ENCODE results near the gene VPS29.
"Not testable (repeated sequence)": the region's sequence is repeated elsewhere in the genome, so short reads cannot be mapped to it uniquely, and the experiment has no call there.

VPS29 gene

DNA sequence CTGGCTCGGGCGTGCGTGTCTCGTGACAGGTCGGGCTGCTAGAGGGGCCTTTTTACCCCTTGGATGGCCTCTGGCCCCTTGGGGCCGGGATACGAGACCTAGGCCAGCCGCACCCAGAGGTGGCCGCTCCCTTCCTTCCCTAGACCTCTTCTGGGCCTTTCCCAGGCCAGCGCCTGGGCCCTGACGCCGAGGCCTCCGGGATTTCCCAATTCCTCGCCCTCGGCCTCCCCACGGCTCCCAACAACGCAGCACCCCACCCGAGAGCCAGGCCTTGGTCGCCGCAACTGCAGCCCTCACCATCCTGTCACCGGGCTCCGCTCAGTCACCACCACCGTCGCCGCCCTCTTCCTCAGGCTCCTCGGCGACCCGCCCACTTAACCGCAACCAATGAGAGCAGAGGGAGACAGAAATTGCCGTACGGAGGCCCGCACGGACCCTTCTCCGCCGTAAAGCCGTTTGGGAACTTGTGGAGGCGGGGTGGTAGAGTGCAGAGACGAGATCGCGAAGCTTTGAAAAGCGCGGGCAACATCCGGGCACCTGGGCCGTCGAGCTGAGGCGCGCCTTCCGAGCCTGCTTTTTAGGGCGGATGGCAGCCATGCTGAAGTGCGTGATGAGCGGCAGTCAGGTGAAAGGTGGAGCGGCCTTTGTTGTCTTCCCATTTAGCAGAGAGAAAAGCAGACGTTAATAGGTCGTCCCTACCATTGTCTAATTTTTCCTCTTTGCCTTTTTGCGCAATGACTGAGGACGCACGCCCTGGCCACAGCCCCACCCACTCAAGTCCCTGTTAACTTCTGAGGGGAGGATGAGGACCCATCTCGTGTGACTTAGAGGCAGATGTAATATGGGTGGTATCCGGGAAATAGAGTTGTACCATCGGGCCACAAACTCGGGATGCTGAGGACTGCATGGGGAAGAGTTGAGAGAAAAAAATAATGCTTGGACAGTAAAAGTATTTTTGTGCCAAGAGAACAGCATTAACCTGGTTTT lies at the start of gene VPS29, which contains the start of gene RAD9B:
Gene VPS29 (minus strand): TSS at position 360 of the 987 bp plus-strand sequence. CDS start 60 bp downstream, at position 300.
Gene RAD9B (plus strand): TSS at position 580 of the 987 bp plus-strand sequence. CDS start 7 bp downstream, at position 587.
- Mint-ChIP-seq H3K9me3 (peaks cover 9% of the 10 kb centered on the region), H3K27ac (peak within 1 kb of the TSS; percentile 99), H3K36me3 (ENCODE audit: low read depth) (peaks cover 20% of the 10 kb centered on the region), H3K4me1 (peaks cover 42% of the 10 kb centered on the region), H3K4me3 (peak within 1 kb of the TSS; percentile 95), H3K27me3 (peaks cover 3% of the 10 kb centered on the region)
- DNase-seq (peak; percentile 98), ATAC-seq (peak; percentile 97)

DNA sequence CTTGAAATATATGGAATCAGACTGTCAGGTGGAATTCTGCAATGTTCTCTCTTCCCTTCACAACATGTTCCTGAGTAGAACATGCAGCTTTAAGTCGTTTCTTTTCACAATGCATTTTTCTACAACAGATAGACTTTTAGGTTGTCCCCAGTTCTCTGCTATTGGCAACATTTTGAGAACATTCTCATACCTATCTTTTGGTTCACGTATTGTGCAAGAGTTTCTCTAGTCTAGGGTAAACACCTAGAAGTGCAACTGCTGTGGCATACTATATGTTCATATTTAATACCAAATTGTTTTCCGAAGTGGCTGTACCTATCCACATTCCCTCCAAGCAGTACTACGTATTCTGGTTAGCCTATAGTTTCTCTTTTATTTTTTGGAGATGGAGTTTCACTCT lies 49.1 kb upstream of the VPS29 start:
- DNase-seq (no peak), ATAC-seq (no peak)
- H3K36me3 Mint-ChIP-seq (ENCODE audit: low read depth) = peaks cover 34% of the 10 kb centered on the region
- no peak overlapping the region for H3K4me3 Mint-ChIP-seq
- no peak overlapping the region for H3K27ac Mint-ChIP-seq
- H3K9me3 Mint-ChIP-seq = no peaks in the 10 kb centered on the region
- peaks cover 45% of the 10 kb centered on the region for H3K4me1 Mint-ChIP-seq
- no peaks in the 10 kb centered on the region for H3K27me3 Mint-ChIP-seq

DNA sequence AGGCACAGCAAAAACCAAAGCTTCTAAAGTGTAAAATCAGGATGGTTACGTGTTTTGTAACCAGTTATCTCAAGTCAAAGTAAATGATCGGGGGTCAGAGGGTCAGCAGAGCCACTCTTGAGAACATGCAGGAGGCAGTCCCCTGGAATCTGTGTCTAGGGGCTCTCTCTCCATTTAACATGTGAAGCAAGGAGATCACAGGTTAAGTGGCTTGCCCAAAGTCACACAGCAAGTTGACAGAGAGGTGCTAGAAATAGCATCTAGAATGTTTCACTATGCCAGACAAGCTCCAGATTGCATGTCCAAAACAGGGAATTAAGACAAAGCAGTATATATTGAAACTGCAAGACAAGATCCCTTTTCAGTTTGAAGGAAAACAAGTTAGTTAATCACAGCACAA lies 47.8 kb upstream of the VPS29 start:
- Mint-ChIP-seq H3K4me3 (no peak overlapping the region), H3K36me3 (ENCODE audit: low read depth) (peaks cover 43% of the 10 kb centered on the region), H3K27ac (peak overlapping the region; percentile 52), H3K9me3 (no peaks in the 10 kb centered on the region), H3K27me3 (no peaks in the 10 kb centered on the region), H3K4me1 (peaks cover 42% of the 10 kb centered on the region)
- DNase-seq = no peak
- ATAC-seq = no peak

DNA sequence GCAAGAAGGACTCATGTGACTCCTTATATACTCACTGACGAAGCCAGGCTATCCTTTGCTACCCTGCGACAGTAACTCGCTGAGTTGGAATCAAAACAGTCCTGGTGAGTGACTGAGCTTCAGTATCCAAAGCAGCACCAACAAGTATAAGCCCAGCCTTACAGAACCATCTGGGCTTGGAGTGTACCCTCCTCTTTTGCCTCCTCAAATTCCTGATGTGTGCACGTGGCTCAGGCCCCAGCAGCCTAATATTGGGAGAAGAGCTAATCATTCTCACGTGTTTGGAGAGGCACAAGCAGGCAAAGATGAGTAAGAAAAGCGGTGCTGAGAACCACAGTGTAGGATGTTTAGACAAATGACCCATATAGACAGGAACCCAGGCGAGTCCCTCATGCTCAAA lies 46.8 kb upstream of the VPS29 start:
- DNase-seq = no peak
- Mint-ChIP-seq H3K27ac (peak overlapping the region; percentile 55), H3K4me3 (no peak overlapping the region), H3K4me1 (peaks cover 42% of the 10 kb centered on the region), H3K36me3 (ENCODE audit: low read depth) (peaks cover 48% of the 10 kb centered on the region), H3K9me3 (no peaks in the 10 kb centered on the region), H3K27me3 (no peaks in the 10 kb centered on the region)
- ATAC-seq = no peak

DNA sequence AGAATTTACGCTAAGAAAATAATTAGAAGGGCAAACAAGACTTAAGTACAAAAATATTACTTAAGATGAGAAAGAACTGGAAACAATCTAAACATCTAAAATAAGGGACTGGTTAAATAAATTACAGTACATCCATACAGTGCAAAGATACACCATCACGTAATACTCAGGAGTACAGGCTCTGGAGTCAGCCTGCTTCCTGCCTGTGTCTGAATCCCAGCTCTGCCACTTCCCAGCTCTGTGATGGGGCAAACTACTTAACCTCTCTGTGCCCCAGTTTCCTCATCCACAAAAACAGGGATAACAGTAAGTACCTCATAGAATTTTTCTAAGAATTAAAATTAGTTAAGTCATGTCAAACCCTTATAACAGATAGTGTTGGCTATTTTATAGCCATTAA lies 45.2 kb upstream of the VPS29 start:
- no peak for DNase-seq
- H3K27me3 Mint-ChIP-seq = no peaks in the 10 kb centered on the region
- peaks cover 56% of the 10 kb centered on the region for H3K4me1 Mint-ChIP-seq

DNA sequence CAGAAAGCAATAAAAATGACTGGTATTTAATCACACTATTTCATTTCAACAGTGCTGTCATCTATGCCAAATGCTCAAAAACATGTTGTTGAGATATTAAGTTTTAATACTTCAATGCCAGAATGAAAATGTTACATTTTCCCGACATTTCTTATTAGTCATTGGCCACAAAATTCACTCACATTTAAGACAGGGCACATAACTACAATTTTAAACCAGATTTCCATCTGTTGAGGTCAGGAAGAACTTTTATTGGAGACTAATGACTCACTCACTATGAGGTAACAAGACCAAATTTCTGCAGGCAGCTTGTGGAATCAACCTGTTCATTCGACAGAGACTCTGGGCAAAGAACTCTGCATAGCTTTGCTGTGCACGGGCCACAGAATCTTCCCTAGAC lies 44.4 kb upstream of the VPS29 start:
- Mint-ChIP-seq H3K9me3 (no peaks in the 10 kb centered on the region), H3K36me3 (ENCODE audit: low read depth) (peaks cover 48% of the 10 kb centered on the region), H3K4me1 (peaks cover 57% of the 10 kb centered on the region), H3K27ac (peak overlapping the region; percentile 47), H3K27me3 (no peaks in the 10 kb centered on the region), H3K4me3 (no peak overlapping the region)
- DNase-seq = no peak
- ATAC-seq = no peak

More for the DNA sequence above, 45.2 kb upstream of the VPS29 start:
- Mint-ChIP-seq H3K9me3 (no peaks in the 10 kb centered on the region), H3K36me3 (ENCODE audit: low read depth) (peaks cover 54% of the 10 kb centered on the region), H3K27ac (no peak overlapping the region), H3K4me3 (no peak overlapping the region)
- no peak for ATAC-seq

DNA sequence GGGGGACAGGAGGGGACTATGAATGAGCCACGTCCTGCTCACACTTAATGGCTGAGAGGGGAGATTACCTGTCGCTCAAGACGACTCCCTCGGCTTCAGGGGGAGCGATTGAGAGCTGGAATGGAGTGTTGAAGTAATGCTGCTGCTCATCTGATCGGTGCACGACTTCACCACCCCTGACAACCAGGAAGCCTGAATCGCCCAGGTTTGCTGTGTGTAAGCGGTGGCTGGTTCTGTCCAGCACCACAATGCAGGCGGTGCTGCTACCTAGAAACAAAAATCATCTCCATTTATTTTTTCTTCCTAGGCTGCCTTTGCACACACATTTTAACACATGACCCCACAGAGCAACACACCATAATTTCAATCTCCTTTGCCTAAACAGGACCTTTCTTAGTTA lies 43.9 kb upstream of the VPS29 start:
- H3K9me3 Mint-ChIP-seq = no peaks in the 10 kb centered on the region
- no peak overlapping the region for H3K4me3 Mint-ChIP-seq
- H3K27ac Mint-ChIP-seq = peak overlapping the region; percentile 47
- no peaks in the 10 kb centered on the region for H3K27me3 Mint-ChIP-seq
- peaks cover 45% of the 10 kb centered on the region for H3K36me3 Mint-ChIP-seq (ENCODE audit: low read depth)
- DNase-seq (no peak), ATAC-seq (no peak)
- H3K4me1 Mint-ChIP-seq = peaks cover 55% of the 10 kb centered on the region

DNA sequence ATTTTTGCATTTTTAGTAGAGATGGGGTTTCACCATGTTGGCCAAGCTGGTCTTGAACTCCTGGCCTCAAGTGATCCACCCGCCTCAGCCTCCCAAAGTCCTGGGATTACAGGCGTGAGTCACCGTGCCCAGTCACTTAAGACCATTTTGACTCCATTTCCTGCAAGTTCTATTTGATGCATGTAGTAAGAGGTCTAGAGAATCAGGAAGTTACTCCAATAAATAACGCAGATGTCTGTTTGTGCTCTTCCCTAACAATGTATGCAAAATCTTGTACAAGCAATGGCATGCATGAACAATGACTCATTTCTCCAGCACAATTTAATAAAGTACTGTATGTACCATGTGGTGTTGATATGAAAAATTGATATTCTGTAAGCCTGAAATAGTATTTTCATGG lies 43.3 kb upstream of the VPS29 start:
- not testable (repeated sequence) for H3K4me3 Mint-ChIP-seq, H3K9me3 Mint-ChIP-seq, DNase-seq, ATAC-seq, H3K27me3 Mint-ChIP-seq
- peak overlapping the region; percentile 26 for H3K27ac Mint-ChIP-seq
- peaks cover 43% of the 10 kb centered on the region for H3K36me3 Mint-ChIP-seq (ENCODE audit: low read depth)
- H3K4me1 Mint-ChIP-seq = peaks cover 50% of the 10 kb centered on the region

DNA sequence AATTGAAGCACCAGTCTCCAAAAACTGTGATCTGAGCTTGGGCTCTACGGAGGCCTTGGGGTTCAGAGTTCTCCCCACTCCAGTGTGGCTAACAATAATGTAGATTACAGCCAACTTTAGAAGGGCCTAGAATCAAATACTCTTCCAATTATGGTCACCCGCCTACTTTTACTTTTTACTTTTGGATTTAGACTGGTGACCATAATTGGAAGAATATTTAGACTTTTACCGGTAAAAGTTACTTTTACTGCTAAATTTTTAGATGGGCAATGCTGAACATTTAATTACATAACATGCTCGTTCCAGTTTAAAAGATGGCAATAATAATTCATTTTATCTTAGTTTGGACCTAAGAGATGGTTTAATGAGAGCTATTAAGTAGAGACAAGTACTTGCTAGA lies 42.1 kb upstream of the VPS29 start:
- H3K36me3 Mint-ChIP-seq (ENCODE audit: low read depth) = peaks cover 47% of the 10 kb centered on the region
- H3K4me3 Mint-ChIP-seq = no peak overlapping the region
- no peaks in the 10 kb centered on the region for H3K27me3 Mint-ChIP-seq
- H3K4me1 Mint-ChIP-seq = peaks cover 44% of the 10 kb centered on the region
- H3K9me3 Mint-ChIP-seq = no peaks in the 10 kb centered on the region
- no peak for ATAC-seq
- no peak for DNase-seq
- peak overlapping the region; percentile 34 for H3K27ac Mint-ChIP-seq

DNA sequence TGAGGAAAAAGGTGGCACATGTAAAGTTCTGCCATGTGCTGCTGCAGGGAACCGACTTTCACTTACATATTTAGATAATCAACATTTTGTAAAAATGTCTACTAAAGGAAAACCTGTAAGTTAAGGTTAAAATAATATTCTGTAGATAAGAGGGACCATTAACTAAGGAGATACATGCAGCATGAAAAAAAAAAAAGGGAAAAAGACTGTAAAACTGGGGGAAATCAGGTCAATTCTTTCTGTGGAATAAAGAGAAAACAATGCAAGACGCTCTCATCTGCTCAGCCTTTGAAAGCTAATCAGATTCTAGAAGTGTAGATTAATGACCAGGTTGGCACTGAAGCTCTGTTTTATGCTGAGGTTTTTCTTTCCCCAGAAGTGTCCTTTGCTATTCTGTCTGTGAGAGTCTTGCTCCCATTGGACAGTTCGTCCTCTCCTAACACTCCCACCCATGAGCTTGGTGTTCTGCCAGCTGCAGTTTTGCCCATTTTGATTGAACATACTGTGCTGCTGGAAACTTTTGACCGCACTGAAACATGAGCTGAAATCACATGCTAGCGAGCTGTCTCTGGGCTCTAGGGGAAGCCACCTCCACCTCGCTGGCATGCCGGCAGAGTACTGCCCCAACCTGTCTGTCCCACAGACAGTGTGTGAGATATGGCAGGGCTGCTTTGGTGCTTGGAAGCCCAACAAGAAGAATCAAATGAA lies 41.5 kb upstream of the VPS29 start:
- Mint-ChIP-seq H3K9me3 (no peaks in the 10 kb centered on the region), H3K27ac (peak overlapping the region; percentile 34), H3K4me3 (no peak overlapping the region), H3K4me1 (peaks cover 40% of the 10 kb centered on the region), H3K36me3 (ENCODE audit: low read depth) (peaks cover 50% of the 10 kb centered on the region), H3K27me3 (no peaks in the 10 kb centered on the region)
- ATAC-seq (no peak), DNase-seq (no peak)

DNA sequence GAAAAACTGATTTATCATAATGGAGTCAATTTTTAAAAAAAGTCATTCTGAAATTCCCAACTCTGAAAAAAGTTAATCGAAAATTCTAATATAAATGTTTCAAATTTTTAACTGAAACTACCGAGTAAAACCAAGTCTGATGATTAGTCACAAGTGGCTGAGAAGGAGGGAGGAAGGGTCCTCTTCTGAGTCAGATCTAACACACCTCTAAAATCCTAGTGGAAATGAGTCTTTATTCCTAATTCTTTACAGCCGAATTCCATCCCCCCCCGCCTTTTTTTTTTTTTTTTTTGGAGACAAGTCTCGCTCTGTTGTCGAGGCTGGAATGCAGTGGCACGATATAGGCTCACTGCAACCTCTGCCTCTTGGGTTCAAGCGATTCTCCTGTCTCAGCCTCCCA lies 38.1 kb upstream of the VPS29 start:
- no peak for DNase-seq
- Mint-ChIP-seq H3K27me3 (no peaks in the 10 kb centered on the region), H3K9me3 (no peaks in the 10 kb centered on the region), H3K4me1 (peaks cover 25% of the 10 kb centered on the region), H3K27ac (no peak overlapping the region), H3K4me3 (no peak overlapping the region), H3K36me3 (ENCODE audit: low read depth) (peaks cover 48% of the 10 kb centered on the region)
- no peak for ATAC-seq

DNA sequence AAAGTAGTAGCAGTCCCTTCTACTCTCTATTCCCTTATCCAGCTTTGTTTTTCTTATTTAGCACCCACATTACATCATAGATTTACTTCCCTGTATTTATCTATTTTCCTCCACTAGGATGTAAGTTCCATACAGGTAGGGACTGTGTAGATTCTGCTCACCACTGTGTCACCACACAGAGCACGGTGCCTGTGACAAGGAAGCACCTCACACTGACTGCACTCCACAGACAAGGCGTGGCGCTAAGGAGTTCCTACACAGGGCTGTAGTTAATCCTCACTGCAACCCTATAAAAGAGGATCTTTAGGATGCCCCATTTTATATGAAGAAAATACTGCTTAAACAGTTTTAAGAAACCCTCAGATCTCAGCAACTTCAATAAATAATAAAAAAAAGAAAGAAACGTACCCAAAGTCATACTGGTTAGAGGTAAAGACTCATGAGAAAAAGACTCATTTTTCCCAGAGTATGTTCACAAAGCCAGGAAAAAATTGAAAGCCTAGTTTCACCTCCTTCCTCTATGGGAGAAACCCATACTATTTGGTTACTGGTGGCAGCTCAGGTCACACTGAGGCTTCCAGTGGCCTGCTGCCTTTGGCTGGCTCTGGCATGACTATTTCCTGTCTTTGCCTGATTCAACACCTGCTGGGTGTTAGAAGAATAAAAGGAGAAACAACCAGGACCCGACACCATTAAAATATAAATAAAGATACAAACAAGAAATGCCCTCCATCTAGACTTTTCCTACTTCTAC lies 37.1 kb upstream of the VPS29 start:
- no peak for ATAC-seq
- Mint-ChIP-seq H3K27ac (no peak overlapping the region), H3K4me3 (no peak overlapping the region), H3K9me3 (no peaks in the 10 kb centered on the region), H3K27me3 (no peaks in the 10 kb centered on the region), H3K4me1 (peaks cover 34% of the 10 kb centered on the region), H3K36me3 (ENCODE audit: low read depth) (peaks cover 54% of the 10 kb centered on the region)
- no peak for DNase-seq

DNA sequence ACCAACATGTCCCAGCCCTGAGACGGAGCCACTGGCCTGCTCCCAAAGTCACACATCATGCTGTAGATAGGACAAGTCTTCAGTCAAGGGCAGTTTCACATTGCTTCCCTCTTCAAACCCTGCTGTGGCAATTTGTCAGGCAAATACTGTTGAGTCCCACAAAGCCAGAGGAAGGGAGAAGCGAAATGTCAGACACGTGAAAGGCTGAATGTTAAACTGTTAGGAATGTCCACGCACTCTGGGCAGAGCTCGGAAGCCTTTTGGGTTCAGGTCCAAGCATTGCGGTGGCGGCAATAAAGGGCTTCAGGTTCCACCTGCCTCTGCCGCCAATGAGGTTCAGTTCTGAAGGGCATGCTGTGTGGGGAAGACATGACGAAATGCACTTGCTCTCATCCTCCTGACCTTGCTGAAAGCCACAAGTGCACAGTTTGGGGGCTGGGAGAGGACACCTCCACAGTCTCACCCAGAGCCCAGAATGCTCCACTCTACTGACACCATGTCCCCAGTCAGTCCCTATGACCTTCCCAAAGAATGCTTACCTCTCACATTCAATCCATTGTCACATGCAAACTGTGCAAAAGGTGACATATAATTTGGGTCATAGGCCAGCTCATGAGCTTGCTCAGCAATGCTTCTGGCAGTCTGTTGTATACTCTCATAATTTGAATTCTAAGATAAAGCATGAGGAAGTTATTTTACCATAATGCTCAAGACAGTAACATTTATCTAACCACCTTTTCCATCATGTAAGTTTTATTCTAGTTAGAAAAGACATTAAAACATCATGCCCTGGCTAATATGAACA lies 35.9 kb upstream of the VPS29 start:
- Mint-ChIP-seq H3K27me3 (no peaks in the 10 kb centered on the region), H3K27ac (no peak overlapping the region), H3K36me3 (ENCODE audit: low read depth) (peaks cover 53% of the 10 kb centered on the region), H3K4me3 (no peak overlapping the region), H3K4me1 (peaks cover 33% of the 10 kb centered on the region), H3K9me3 (no peaks in the 10 kb centered on the region)
- DNase-seq = no peak
- ATAC-seq = no peak
